ENCODE results near the gene CAPZA3.

Gene CAPZA3

GRCh38 chr12:18731156-18731555, 6.8 kb upstream of the CAPZA3 start:
- TF ChIP-seq ZFX (IDR thresholded peaks at IDR 0.05) = no peak
- TF ChIP-seq CTCF (conservative IDR thresholded peaks at IDR 0.05) = no peak
- H3K27ac ChIP-seq = no peak overlapping the region

- no peak for TF ChIP-seq CTCF (conservative IDR thresholded peaks at IDR 0.05)
- TF ChIP-seq ZFX (IDR thresholded peaks at IDR 0.05) = no peak
- H3K27ac ChIP-seq = no peak overlapping the region
These were observed 10.0 kb downstream of the CAPZA3 start for GRCh38 chr12:18747895-18748294.

DNA sequence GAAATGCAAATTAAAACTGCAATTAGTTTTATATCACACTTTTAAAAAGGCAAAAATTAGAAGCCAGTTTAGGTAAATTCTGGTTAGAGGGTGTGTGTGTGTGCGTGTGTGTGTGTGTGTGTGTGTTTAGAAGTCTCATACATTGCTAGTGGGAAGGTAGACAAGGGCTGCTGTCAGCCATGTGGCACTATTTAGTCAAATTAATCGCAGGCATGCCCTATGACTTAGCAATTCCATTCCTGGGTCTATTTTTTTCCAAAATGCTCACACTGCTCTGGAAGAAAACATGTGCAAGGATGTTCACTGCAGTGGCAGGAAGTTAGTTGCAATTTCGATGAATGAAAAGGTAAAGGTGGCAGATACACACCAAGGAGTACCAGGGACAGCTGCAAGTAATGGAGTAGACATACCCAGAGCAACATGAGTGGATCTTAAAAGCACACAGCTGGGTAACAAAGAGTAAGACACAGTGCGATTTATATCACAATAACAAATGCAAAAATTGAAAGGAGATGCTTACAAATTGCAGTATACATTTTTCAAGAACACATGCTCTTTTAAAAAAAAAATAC, 11.6 kb downstream of the CAPZA3 start:
- H3K27ac ChIP-seq = no peak overlapping the region

DNA sequence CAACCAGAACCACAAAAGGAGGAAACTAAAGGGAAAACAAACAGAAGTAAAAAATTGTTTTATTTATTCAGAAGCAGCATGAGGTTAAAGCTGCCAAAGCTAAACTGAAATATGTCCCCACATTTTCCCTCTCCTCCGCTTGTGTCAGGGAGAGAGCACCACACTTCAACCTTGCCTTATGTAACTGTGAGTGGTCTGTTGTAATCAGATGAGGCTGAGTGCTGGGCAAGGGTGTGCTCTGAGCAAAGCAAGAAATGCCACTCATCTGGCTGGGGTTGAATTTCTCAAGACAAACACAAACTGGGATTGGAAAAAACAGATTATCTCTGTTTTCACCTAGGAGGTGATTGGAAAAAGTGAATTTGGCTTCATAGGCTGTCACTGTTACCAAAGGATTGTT, 12.2 kb downstream of the CAPZA3 start:
- TF ChIP-seq ZFX (IDR thresholded peaks at IDR 0.05) (no peak), CTCF (conservative IDR thresholded peaks at IDR 0.05) (no peak)
- H3K27ac ChIP-seq = no peak overlapping the region

More for the DNA sequence above, 11.6 kb downstream of the CAPZA3 start:
- TF ChIP-seq CTCF (conservative IDR thresholded peaks at IDR 0.05) (no peak), ZFX (IDR thresholded peaks at IDR 0.05) (no peak)

DNA sequence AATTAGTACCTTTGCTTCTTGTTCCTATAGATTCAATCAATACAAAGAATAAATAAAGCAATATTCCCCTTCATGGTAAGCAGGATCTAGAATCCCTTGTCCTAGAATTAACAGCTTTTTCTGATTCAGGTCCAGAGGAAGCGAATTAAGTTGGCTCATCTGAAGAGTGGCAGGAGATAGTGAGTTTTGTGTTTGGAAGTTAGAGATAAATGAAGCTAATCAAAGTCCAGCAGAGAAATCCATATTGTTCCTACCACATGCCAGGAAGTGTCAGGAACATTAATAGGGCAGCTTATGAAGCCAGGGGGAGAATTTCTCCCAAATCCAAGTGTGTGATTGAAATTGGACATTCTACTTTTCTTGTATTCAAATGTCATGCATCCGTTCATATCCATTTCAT, 13.9 kb downstream of the CAPZA3 start:
- H3K27ac ChIP-seq = no peak overlapping the region

DNA sequence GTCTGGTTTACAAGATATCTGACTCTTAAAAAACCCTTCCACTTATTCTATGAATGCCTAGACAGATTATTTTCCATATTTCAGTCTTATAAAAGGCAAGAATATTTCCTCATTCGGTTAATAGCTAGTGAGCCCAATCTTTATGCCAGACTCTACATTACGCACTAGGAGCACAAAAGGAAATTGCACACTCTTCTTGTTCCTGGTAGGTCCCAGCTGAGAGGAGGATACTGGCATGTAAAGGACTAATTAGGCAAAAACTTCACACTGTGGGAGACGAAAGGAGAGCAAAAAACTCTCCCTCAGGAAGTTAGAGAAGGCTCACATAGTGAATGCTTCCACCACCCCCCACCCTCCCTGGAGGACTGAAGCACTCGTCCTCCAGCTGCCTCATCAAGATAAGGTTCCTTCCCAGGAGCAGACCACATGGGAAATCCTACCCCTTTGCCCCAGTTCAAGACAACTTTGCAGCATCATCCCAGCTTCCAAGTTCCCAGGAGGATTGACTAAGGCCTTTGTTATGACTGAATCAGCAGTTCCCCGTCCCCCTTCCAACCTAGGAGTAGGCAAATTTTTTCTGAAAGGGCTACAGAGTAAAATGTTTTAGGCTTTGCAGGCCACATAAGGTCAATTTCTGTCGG, 14.5 kb downstream of the CAPZA3 start:
- TF ChIP-seq ZFX (IDR thresholded peaks at IDR 0.05) (no peak), CTCF (conservative IDR thresholded peaks at IDR 0.05) (no peak)
- H3K27ac ChIP-seq = no peak overlapping the region

More for the DNA sequence above, 13.9 kb downstream of the CAPZA3 start:
- TF ChIP-seq ZFX (IDR thresholded peaks at IDR 0.05) = no peak
- TF ChIP-seq CTCF (conservative IDR thresholded peaks at IDR 0.05) = no peak

DNA sequence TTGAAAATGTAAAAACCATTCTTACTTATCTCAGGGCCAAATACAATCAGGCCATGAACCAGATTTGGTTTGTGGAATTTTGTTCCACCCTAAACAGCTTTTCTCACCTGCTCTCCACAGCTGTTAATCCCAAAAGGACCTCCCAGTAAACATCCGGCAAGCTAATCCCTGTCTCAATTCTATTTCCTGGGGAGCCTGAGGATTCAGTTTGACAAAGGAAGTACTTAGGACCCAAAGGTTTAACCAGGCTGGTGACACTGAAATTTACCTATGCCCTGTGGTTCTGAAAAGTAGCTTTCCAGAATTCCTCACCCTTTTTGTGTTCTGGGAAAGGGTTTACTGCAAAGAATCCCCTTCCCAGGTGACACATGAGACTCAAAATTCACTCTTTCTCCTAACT, 15.0 kb downstream of the CAPZA3 start:
- H3K27ac ChIP-seq = no peak overlapping the region
- TF ChIP-seq CTCF (conservative IDR thresholded peaks at IDR 0.05) = no peak
- no peak for TF ChIP-seq ZFX (IDR thresholded peaks at IDR 0.05)

Data from C4-2B (cell line).